ENCODE measurements around the gene PABPN1L. TPM values are rescaled to one million over a fixed set of nuclear protein-coding genes. Genes with fewer than 3 reads are reported as not detected.

PABPN1L gene
- total RNA-seq, 1 donor from 2014 or later: 0.40 TPM

DNA sequence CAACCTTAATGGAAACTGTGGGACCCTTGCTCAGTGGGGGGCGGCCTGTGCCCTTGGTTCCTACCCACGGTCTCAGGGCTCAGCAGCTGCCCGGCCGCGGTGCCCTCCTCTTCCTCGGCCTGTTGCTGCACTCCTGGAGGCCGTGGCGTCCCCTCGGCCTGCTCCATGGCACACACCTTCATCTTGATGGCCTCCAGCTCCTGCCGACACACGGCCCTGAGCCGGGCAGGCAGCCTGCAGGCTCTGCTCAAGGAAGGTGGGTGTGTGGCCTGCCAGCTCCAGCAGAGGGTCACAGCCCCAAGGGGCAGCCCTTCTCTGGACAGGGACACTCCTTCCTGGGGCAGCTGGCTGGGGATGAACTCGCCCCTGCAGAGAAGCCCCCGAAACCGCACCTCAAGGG, 718 bp downstream of the PABPN1L start:
- no peaks in the 10 kb centered on the region for H3K9me3 Mint-ChIP-seq
- H3K27ac Mint-ChIP-seq: no peak overlapping the region
- TF ChIP-seq, protein P1, sequence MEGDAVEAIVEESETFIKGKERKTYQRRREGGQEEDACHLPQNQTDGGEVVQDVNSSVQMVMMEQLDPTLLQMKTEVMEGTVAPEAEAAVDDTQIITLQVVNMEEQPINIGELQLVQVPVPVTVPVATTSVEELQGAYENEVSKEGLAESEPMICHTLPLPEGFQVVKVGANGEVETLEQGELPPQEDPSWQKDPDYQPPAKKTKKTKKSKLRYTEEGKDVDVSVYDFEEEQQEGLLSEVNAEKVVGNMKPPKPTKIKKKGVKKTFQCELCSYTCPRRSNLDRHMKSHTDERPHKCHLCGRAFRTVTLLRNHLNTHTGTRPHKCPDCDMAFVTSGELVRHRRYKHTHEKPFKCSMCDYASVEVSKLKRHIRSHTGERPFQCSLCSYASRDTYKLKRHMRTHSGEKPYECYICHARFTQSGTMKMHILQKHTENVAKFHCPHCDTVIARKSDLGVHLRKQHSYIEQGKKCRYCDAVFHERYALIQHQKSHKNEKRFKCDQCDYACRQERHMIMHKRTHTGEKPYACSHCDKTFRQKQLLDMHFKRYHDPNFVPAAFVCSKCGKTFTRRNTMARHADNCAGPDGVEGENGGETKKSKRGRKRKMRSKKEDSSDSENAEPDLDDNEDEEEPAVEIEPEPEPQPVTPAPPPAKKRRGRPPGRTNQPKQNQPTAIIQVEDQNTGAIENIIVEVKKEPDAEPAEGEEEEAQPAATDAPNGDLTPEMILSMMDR (IDR thresholded peaks at IDR 0.05; ENCODE audit: unreplicated experiment): no peak
- H3K36me3 Mint-ChIP-seq: peaks cover 10% of the 10 kb centered on the region
- no peak for DNase-seq (ENCODE audit: low spot score in 2 of 2, unreplicated experiment in 2 of 2)
- H3K4me3 Mint-ChIP-seq: no peak overlapping the region
- H3K27me3 Mint-ChIP-seq (ENCODE audit: low read depth): peaks cover 1% of the 10 kb centered on the region
- H3K4me1 Mint-ChIP-seq: peaks cover 3% of the 10 kb centered on the region

DNA sequence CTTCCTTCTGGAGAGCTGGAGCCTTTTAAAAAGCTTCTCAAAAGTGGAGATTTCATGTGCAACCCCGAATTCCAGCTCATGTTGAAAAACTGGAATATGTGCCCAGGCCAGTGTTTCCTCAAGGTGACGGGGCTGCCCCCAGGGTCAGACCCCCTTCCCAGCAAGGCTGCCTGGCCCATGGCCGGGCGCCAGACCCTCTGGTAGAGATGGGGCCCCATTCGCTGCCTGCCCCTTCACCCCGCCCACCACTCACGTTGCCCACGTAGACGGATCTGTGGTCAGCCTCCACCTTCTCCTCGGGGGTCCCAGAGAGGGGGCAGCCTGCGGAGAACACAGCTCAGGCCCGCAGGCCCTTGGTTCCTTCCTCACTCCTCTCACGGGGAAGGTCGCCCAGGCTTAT, 1.1 kb downstream of the PABPN1L start:
- H3K36me3 Mint-ChIP-seq: peaks cover 11% of the 10 kb centered on the region
- DNase-seq (ENCODE audit: low spot score in 2 of 2, unreplicated experiment in 2 of 2): no peak
- H3K4me1 Mint-ChIP-seq: no peaks in the 10 kb centered on the region
- no peak overlapping the region for H3K4me3 Mint-ChIP-seq
- H3K27ac Mint-ChIP-seq: no peak overlapping the region
- TF ChIP-seq, protein P1 (IDR thresholded peaks at IDR 0.05; ENCODE audit: unreplicated experiment): no peak
- no peaks in the 10 kb centered on the region for H3K27me3 Mint-ChIP-seq (ENCODE audit: low read depth)
- no peaks in the 10 kb centered on the region for H3K9me3 Mint-ChIP-seq

DNA sequence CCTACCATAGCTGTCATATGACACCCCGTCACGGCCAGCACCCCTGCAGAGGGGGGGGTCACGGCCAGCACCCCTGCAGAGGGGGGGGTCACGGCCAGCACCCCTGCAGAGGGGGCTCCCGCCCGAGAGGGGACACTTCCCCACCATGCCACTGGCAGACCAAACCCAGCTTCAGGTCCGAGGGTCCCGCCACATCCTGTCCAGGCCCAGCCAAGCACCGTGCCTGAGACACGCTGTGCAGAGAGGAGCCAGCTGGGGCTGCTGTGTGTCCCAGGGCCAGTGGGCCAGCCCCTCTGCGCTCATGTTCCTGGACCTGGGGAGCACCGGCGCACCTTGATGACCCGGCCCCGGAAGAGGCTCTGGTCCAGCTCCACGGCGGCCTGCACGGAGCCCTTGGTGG, 1.9 kb downstream of the PABPN1L start:
- no peaks in the 10 kb centered on the region for H3K27me3 Mint-ChIP-seq (ENCODE audit: low read depth)
- no peaks in the 10 kb centered on the region for H3K4me1 Mint-ChIP-seq
- no peak overlapping the region for H3K27ac Mint-ChIP-seq
- H3K9me3 Mint-ChIP-seq: no peaks in the 10 kb centered on the region
- TF ChIP-seq, protein P1 (IDR thresholded peaks at IDR 0.05; ENCODE audit: unreplicated experiment): no peak
- DNase-seq (ENCODE audit: low spot score in 2 of 2, unreplicated experiment in 2 of 2): no peak
- H3K4me3 Mint-ChIP-seq: no peak overlapping the region
- peaks cover 11% of the 10 kb centered on the region for H3K36me3 Mint-ChIP-seq

DNA sequence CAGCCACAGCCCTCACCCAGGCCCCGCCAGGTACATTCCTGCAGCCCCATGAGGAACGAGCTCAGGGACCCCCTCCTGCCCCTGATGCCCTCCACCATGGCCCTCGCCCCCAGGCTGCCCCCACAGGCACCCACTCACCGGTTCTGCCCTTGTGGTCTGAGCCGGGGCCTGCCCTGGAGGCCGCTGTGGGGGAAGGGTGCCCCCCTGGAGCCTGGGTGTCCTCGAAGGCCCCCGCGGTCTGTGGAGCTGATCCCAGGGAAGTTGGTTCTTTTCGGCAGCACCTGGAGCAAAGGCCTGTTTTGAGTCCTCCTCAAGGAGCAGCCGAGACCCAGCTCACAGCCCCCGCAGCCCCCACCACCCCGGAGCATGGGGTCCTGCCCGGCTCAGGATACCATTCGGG, 2.4 kb downstream of the PABPN1L start:
- H3K4me1 Mint-ChIP-seq: no peaks in the 10 kb centered on the region
- no peaks in the 10 kb centered on the region for H3K27me3 Mint-ChIP-seq (ENCODE audit: low read depth)
- no peak overlapping the region for H3K27ac Mint-ChIP-seq
- no peak overlapping the region for H3K4me3 Mint-ChIP-seq
- peaks cover 11% of the 10 kb centered on the region for H3K36me3 Mint-ChIP-seq
- TF ChIP-seq, protein P1 (IDR thresholded peaks at IDR 0.05; ENCODE audit: unreplicated experiment): no peak
- no peaks in the 10 kb centered on the region for H3K9me3 Mint-ChIP-seq
- no peak for DNase-seq (ENCODE audit: low spot score in 2 of 2, unreplicated experiment in 2 of 2)

DNA sequence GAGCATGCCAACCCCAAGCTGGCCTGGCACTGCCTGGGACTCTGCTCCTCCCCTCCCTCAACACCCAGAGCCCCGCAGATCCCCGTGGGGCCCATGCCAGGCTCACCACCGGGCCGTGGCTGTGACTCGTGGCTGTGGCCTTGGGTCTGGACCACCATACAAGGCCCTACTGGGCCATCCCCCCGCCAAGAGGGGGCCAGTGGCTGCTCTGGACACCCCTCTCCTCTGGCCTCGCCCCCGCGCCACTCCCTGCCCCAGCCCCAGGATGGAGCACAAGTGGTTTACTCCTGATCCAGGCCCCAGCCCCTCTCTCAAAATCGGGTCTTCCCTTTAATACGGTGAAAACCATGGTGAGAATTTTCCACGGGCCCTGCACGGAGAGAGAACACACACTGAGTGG, 3.0 kb downstream of the PABPN1L start:
- no peaks in the 10 kb centered on the region for H3K27me3 Mint-ChIP-seq (ENCODE audit: low read depth)
- no peak for DNase-seq (ENCODE audit: low spot score in 2 of 2, unreplicated experiment in 2 of 2)
- H3K36me3 Mint-ChIP-seq: peaks cover 11% of the 10 kb centered on the region
- H3K27ac Mint-ChIP-seq: no peak overlapping the region
- peaks cover 3% of the 10 kb centered on the region for H3K4me1 Mint-ChIP-seq
- no peaks in the 10 kb centered on the region for H3K9me3 Mint-ChIP-seq
- TF ChIP-seq, protein P1 (IDR thresholded peaks at IDR 0.05; ENCODE audit: unreplicated experiment): no peak
- no peak overlapping the region for H3K4me3 Mint-ChIP-seq

DNA sequence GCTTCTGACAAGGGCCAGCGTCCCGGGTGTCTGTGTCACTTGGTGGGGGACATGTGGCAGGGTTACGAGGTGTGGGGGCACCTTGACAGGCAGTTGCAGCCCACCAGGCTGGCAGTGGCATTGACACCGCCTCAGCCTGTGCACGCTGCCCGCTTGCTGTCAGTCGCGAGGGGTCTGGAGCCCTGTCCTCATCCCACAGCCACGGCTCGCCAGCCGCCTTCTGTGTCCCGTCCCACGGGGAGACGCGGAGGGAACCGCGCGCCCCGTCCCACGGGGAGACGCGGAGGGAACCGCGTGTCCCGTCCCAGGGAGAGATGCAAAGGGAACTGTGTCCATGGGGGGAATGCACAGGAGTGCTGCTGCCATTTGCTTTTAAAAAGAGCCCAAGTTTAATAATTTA, 3.5 kb downstream of the PABPN1L start:
- TF ChIP-seq, protein P1 (IDR thresholded peaks at IDR 0.05; ENCODE audit: unreplicated experiment): no peak
- Mint-ChIP-seq H3K36me3 (peaks cover 11% of the 10 kb centered on the region), H3K27ac (no peak overlapping the region), H3K4me1 (peaks cover 7% of the 10 kb centered on the region), H3K27me3 (ENCODE audit: low read depth) (no peaks in the 10 kb centered on the region), H3K4me3 (no peak overlapping the region), H3K9me3 (no peaks in the 10 kb centered on the region)
- DNase-seq (ENCODE audit: low spot score in 2 of 2, unreplicated experiment in 2 of 2): no peak
